GM12878 (cell line): ENCODE results near the gene LGALS1. TPM values are rescaled to one million over a fixed set of nuclear protein-coding genes. Genes with fewer than 3 reads are reported as not detected.

Experiments used
- ATAC-seq: fragments of 200-7000 bp; cut with Tn5 transposase; 3 replicates; pipeline ENCODE4 v1.9.1; 2020; ENCODE audit warnings: mild to moderate bottlenecking, moderate library complexity
- BruUV-seq: library from RNA; stranded (reverse); fragments of 400-500 nt; replicated peaks from 2 replicates; lab custom pipeline; 2021; lab: Mats Ljungman, UMichigan
- CTCF ChIA-PET: fragments of 300-600 bp; sonication (Branson Sonifier 250); formaldehyde crosslinking; extraction: SDS; loops from one replicate; lab custom pipeline; 2021; ENCODE audit warnings: inconsistent platforms; lab: Yijun Ruan, JAX
- POLR2A ChIA-PET: fragments of 350-600 bp; formaldehyde crosslinking; extraction: SDS; loops from one replicate; lab custom pipeline; 2021; ENCODE audit warnings: inconsistent platforms; lab: Charles Lee
- RAD21 ChIA-PET: fragments of 300-600 bp; sonication (Branson Sonifier 250); formaldehyde crosslinking; loops from one replicate; lab custom pipeline; 2023; ENCODE audit warnings: antibody characterized with exemption; ENCODE audit not compliant: unreplicated experiment; lab: Charles Lee
- SMC1A ChIA-PET: fragments of 300-600 bp; sonication (Branson Sonifier 250); formaldehyde crosslinking; loops from one replicate; lab custom pipeline; 2023; ENCODE audit not compliant: unreplicated experiment, uncharacterized antibody; lab: Charles Lee
- DNase-seq: peaks from one replicate; pipeline ENCODE4 v3.0.0-alpha.2; 2011; ENCODE audit warnings: low read depth, low spot score
- FAIRE-seq: peaks from 3 replicates; lab custom pipeline; 2011; peaks lifted over from hg19 to GRCh38; lab: Jason Lieb, UNC
- H2AFZ ChIP-seq: 2 replicates; pipeline ENCODE4 v1.6.0; 2011; ENCODE audit warnings: low read depth, low read length, control low read depth; ENCODE audit not compliant: control insufficient read depth
- H3K27ac ChIP-seq: 2 replicates; pipeline ENCODE4 v1.5.1; 2011; ENCODE audit warnings: control low read depth; ENCODE audit not compliant: control insufficient read depth, insufficient read depth
- H3K27me3 ChIP-seq, 2 experiments: replicated peaks in 1 of 2; 2 replicates each; pipeline versions ENCODE4 v1.6.0 to v1.6.1; 2011; ENCODE audit warnings: low read length in 1 of 2; ENCODE audit not compliant: control insufficient read depth in 2 of 2, insufficient read depth in 2 of 2
- H3K36me3 ChIP-seq, 2 experiments: 2 replicates each; pipeline ENCODE4 v1.5.1; 2011; ENCODE audit warnings: low read length in 1 of 2; ENCODE audit not compliant: control insufficient read depth in 2 of 2, insufficient read depth in 2 of 2
- H3K4me1 ChIP-seq: 2 replicates; pipeline ENCODE4 v1.6.1; 2011; ENCODE audit warnings: mild to moderate bottlenecking, low read length, moderate library complexity, mixed read lengths; ENCODE audit not compliant: control insufficient read depth, insufficient read depth
- H3K4me2 ChIP-seq: 2 replicates; pipeline ENCODE4 v1.6.0; 2011; ENCODE audit warnings: control low read depth; ENCODE audit not compliant: control insufficient read depth, insufficient read depth
- H3K4me3 ChIP-seq: fragments of 200-600 bp; sonication (generic); 2 replicates; pipeline ENCODE4 v1.5.1; 2016
- H3K79me2 ChIP-seq: 2 replicates; pipeline ENCODE4 v1.6.0; 2011; ENCODE audit warnings: low read length; ENCODE audit not compliant: control insufficient read depth, insufficient read depth
- H3K9ac ChIP-seq: 2 replicates; pipeline ENCODE4 v1.8.0; 2011; ENCODE audit warnings: low read length, control low read depth, mixed read lengths; ENCODE audit not compliant: control insufficient read depth, insufficient read depth
- H3K9me3 ChIP-seq: replicated peaks from 3 replicates; pipeline ENCODE4 v1.5.1; 2011; ENCODE audit warnings: mild to moderate bottlenecking, low read length; ENCODE audit not compliant: control insufficient read depth, insufficient read depth
- H4K20me1 ChIP-seq: 2 replicates; pipeline ENCODE4 v1.6.0; 2011; ENCODE audit not compliant: control insufficient read depth, insufficient read depth
- CBFB ChIP-seq: IDR thresholded peaks from 2 replicates; pipeline ENCODE4 v1.6.1; 2016; ENCODE audit warnings: antibody characterized with exemption, low read depth
- EZH2 ChIP-seq: IDR thresholded peaks from 2 replicates; pipeline ENCODE4 v1.6.1; 2012; ENCODE audit warnings: low read depth, mild to moderate bottlenecking, control low read depth, inconsistent platforms, low read length, borderline replicate concordance; ENCODE audit not compliant: control insufficient read depth
- FOXM1 ChIP-seq: IDR thresholded peaks from 2 replicates; pipeline ENCODE4 v1.6.1; 2012; ENCODE audit warnings: low read depth, mild to moderate bottlenecking, inconsistent platforms, low read length, moderate library complexity
- MAX ChIP-seq: IDR thresholded peaks from 2 replicates; pipeline ENCODE4 v1.6.1; 2012; ENCODE audit warnings: low read depth, low read length, improper control_type of control experiment
- NFXL1 ChIP-seq: fragments of 450-650 bp; IDR thresholded peaks from 2 replicates; pipeline ENCODE4 v1.6.1; 2017; ENCODE audit warnings: antibody characterized with exemption, mild to moderate bottlenecking, borderline replicate concordance
- POLR2A ChIP-seq: IDR thresholded peaks from 2 replicates; pipeline ENCODE4 v1.6.1; 2011; ENCODE audit warnings: low read depth, mild to moderate bottlenecking, low read length
- POLR2AphosphoS5 ChIP-seq: IDR thresholded peaks from 2 replicates; pipeline ENCODE4 v1.6.1; 2011; ENCODE audit warnings: mild to moderate bottlenecking, low read length, inconsistent platforms
- SMARCA5 ChIP-seq: fragments of 450-650 bp; IDR thresholded peaks from 2 replicates; pipeline ENCODE4 v1.6.1; 2017; ENCODE audit warnings: mild to moderate bottlenecking
- SPI1 ChIP-seq: IDR thresholded peaks from 2 replicates; pipeline ENCODE4 v1.6.1; 2011; ENCODE audit warnings: low read depth, mild to moderate bottlenecking, low read length, moderate library complexity, borderline replicate concordance; ENCODE audit not compliant: insufficient read depth
- TAF1 ChIP-seq: IDR thresholded peaks from 2 replicates; pipeline ENCODE4 v1.6.1; 2011; ENCODE audit warnings: mild to moderate bottlenecking, low read depth, low read length, borderline replicate concordance
- WGBS: methylation state at CpG from one replicate; pipeline ENCODE4 v1.1.6; 2016; ENCODE audit warnings: low lambda C conversion rate; ENCODE audit not compliant: insufficient replicate concordance, insufficient coverage; ENCODE audit errors: missing lambda C conversion rate; 5-methylcytosine and 5-hydroxymethylcytosine counted together
- in situ Hi-C: fragments of 300-500 bp; cut with MboI; formaldehyde crosslinking; loops from 9 replicates; pipeline ENCODE4 v1.14.3; 2018; ENCODE audit warnings: mixed read lengths
- intact Hi-C: fragments of 100-400 bp; cut with micrococcal nuclease; formaldehyde crosslinking; loops from one replicate; pipeline ENCODE4 v1.14.2; 2022; ENCODE audit not compliant: unreplicated experiment
- polyA plus RNA-seq, 11 experiments: library from polyadenylated mRNA; depleted of rRNA in 4 of 11; unstranded in 6 of 11; stranded (reverse) in 5 of 11; fragments of >200 nt; fragmentation: Nextera tagmentation in 4 of 11; fragmentation: Illumina TruSeq in 1 of 11; extraction: Ambion mirVana in 4 of 11; extraction: Trizol in 1 of 11; gene quantifications; 1 replicate in 1 of 11; 2 replicates in 10 of 11; pipeline versions ENCODE4 v1.2.1 to v1.2.3, GENCODE V29; 2011 to 2016; ENCODE audit warnings: inconsistent platforms in 2 of 11, missing spikeins in 2 of 11, low read depth in 1 of 11
- total RNA-seq, 4 experiments: library from RNA; depleted of rRNA in 3 of 4; stranded (reverse); fragments of >200 nt in 3 of 4; fragmentation: Illumina TruSeq in 1 of 4; extraction: Trizol in 1 of 4; gene quantifications; 2 replicates each; pipeline versions ENCODE4 v1.2.1 to v1.2.3, GENCODE V29; 2013 to 2021
- TF ChIP-seq, protein P1 (sequence below): IDR thresholded peaks from 2 replicates; pipeline ENCODE4 v1.6.1; 2012; ENCODE audit warnings: mild to moderate bottlenecking, low read depth, low read length
- TF ChIP-seq, protein P2 (sequence below): fragments of 450-650 bp; IDR thresholded peaks from 2 replicates; pipeline ENCODE4 v1.6.1; 2016; ENCODE audit warnings: mild to moderate bottlenecking

The LGALS1 gene
- total and polyA plus RNA-seq, 10 of the 15 experiments (the other 5 are each of a cell fraction or from before 2014, with no cell fraction given), result 312 to 1,889 (median 706) TPM

DNA sequence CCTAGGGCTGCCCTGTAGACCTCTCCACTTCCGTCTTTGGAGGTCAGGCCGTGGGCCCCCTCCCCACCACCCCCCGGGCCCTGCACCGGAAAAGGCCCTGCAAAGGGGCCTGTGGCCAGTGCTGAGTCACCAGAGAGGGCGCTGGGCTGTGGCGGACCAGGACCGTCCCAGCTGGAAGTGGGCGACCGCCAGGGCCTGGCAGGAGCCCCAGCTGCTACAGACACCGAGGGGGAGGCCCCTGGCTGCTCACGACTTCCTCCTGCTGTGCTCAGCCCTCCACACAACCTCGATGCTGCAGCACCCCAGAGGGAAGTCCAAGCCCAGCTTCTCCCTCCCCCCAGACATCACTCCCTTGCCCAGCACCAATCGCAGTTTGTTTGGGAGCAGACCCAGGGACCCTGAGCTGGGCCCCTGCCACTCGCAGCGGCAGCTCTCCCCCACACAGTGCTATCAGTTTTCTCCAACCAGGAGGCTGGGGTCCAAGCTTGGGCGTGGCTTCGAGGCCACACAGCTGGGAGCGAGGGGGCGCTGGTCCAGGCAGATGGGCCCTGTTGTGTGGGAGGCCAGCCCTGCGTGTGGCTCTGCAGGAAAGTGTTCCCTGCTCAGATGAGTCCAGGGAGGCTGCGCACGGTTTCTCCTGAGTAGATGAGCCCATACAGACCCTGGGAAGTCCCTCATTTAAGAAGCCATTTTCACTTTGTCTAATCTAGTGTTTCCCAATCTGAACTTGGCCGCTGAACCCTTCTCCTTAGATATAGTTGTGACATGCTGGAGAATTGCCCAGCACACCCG is 41.6 kb upstream of the LGALS1 start (continued):
- TF ChIP-seq, protein P1, sequence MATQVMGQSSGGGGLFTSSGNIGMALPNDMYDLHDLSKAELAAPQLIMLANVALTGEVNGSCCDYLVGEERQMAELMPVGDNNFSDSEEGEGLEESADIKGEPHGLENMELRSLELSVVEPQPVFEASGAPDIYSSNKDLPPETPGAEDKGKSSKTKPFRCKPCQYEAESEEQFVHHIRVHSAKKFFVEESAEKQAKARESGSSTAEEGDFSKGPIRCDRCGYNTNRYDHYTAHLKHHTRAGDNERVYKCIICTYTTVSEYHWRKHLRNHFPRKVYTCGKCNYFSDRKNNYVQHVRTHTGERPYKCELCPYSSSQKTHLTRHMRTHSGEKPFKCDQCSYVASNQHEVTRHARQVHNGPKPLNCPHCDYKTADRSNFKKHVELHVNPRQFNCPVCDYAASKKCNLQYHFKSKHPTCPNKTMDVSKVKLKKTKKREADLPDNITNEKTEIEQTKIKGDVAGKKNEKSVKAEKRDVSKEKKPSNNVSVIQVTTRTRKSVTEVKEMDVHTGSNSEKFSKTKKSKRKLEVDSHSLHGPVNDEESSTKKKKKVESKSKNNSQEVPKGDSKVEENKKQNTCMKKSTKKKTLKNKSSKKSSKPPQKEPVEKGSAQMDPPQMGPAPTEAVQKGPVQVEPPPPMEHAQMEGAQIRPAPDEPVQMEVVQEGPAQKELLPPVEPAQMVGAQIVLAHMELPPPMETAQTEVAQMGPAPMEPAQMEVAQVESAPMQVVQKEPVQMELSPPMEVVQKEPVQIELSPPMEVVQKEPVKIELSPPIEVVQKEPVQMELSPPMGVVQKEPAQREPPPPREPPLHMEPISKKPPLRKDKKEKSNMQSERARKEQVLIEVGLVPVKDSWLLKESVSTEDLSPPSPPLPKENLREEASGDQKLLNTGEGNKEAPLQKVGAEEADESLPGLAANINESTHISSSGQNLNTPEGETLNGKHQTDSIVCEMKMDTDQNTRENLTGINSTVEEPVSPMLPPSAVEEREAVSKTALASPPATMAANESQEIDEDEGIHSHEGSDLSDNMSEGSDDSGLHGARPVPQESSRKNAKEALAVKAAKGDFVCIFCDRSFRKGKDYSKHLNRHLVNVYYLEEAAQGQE, result no peak
- TF ChIP-seq CBFB, result no peak; the same call in 1 of the 2 replicates
- TF ChIP-seq SMARCA5, result peak; percentile 67
- no peak for TF ChIP-seq EZH2

- Histone ChIP-seq H3K27me3 (no peaks in the 10 kb centered on the region), H3K4me3 (peak overlapping the region; percentile 57; the same call in 1 of the 2 replicates), H3K27ac (peak overlapping the region; percentile 92), H3K9me3 (no peaks in the 10 kb centered on the region), H3K79me2 (peaks cover 1% of the 10 kb centered on the region), H2AFZ (peak overlapping the region; percentile 5; the same call in 1 of the 2 replicates), H4K20me1 (no peaks in the 10 kb centered on the region), H3K36me3 (peaks cover 0 to 6% of the 10 kb centered on the region in 2 experiments; a peak in 2 of 4 replicates), H3K4me1 (peaks cover 72% of the 10 kb centered on the region), H3K9ac (peak overlapping the region; percentile 78), H3K4me2 (peak overlapping the region; percentile 87)
- RAD21 ChIA-PET, result interaction anchor here (0.8 to 4.0 kb wide), 13 partner anchors 8 to 262 kb away, joined by 3 to 47 read pairs (median 7); partner anchors contain the start of genes GGA1, LGALS1, NOL12 and PDXP
- BruUV-seq, result TSS peak; percentile 24
- in situ Hi-C loops (no loop called here), intact Hi-C loops (no loop called here)
- FAIRE-seq (peak; percentile 78), DNase-seq (no peak), ATAC-seq (peak; percentile 23)
- SMC1A ChIA-PET, result interaction anchor here (0.8 to 5.9 kb wide), 9 partner anchors 8 to 46 kb away, joined by 3 to 33 read pairs (median 15); partner anchors contain the start of genes GGA1, LGALS1 and PDXP
- 28% methylated on average over 8 of the region's 8 CpGs for WGBS
- CTCF ChIA-PET, result interaction anchor here (0.6 to 15.9 kb wide), 10 partner anchors 9 to 272 kb away, joined by 3 to 396 read pairs (median 11); partner anchors contain the start of genes GGA1, LGALS1, NOL12 and PDXP
- POLR2A ChIA-PET, result interaction anchor here (1.1 to 8.2 kb wide), 11 partner anchors 9 to 173 kb away, joined by 3 to 67 read pairs (median 9); partner anchors contain the start of genes GCAT, GGA1, LGALS1 and PDXP
- TF ChIP-seq POLR2A (peak; percentile 52; the same call in 1 of the 2 replicates), MAX (no peak), TAF1 (0 out of 2 replicates have a peak, but pooled peaks have one; percentile 27), POLR2AphosphoS5 (peak; percentile 32), FOXM1 (no peak), SPI1 (peak; percentile 8; the same call in 1 of the 2 replicates), NFXL1 (no peak)
- TF ChIP-seq, protein P2, sequence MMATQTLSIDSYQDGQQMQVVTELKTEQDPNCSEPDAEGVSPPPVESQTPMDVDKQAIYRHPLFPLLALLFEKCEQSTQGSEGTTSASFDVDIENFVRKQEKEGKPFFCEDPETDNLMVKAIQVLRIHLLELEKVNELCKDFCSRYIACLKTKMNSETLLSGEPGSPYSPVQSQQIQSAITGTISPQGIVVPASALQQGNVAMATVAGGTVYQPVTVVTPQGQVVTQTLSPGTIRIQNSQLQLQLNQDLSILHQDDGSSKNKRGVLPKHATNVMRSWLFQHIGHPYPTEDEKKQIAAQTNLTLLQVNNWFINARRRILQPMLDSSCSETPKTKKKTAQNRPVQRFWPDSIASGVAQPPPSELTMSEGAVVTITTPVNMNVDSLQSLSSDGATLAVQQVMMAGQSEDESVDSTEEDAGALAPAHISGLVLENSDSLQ, result no peak
Measured at GRCh38 chr22:37634417-37634924, 41.0 kb upstream of the LGALS1 start.
